ENCODE results near the gene KCNQ1.
A peak's percentile ranks its signal among the peaks of the same experiment; 100 is the strongest.

The KCNQ1 gene

DNA sequence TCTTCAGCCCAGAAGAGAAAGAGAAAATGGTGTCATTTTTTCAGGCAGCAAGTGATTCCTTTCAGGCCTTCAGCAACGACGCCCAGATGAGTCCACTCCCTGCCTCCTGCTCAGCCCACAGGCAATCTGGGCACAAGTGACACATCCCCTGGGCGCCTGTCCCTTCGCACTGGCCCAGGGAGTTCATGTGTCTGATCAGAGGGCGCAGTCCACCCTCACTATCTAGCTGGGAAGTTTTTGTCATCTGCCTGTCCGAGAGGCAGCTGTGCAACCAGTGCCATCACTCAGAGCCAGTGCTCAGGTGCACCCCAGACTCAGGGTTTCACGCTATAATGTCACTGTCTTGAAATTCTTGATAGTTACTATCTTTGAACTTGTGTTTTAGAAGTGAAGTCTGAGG lies 256.4 kb downstream of the KCNQ1 start:
- H3K27me3 ChIP-seq (ENCODE audit: insufficient read depth, low read length) = no peaks in the 10 kb centered on the region
- H3K4me2 ChIP-seq (ENCODE audit: low read length) = peak overlapping the region; percentile 80
- peaks cover 62% of the 10 kb centered on the region for H3K4me1 ChIP-seq (ENCODE audit: insufficient read depth, low read length, severe bottlenecking)
- no peak for TF ChIP-seq CTCF (IDR thresholded peaks at IDR 0.05; ENCODE audit: low read length)
- TF ChIP-seq EZH2 (IDR thresholded peaks at IDR 0.05; ENCODE audit: borderline replicate concordance, low read length) = no peak
- peak overlapping the region; percentile 74 for H3K27ac ChIP-seq (ENCODE audit: low read depth, low read length, poor library complexity, severe bottlenecking)
- H3K36me3 ChIP-seq (ENCODE audit: insufficient read depth, low read length) = no peaks in the 10 kb centered on the region; the same call in 1 of the 2 replicates
- H3K9ac ChIP-seq (ENCODE audit: low read length) = peak overlapping the region; percentile 97
- peak overlapping the region; percentile 85 for H3K4me3 ChIP-seq (ENCODE audit: low read depth, low read length, poor library complexity, severe bottlenecking)
- no peaks in the 10 kb centered on the region for H3K9me2 ChIP-seq (ENCODE audit: low read depth, low read length)
- H3K9me3 ChIP-seq (ENCODE audit: low read length) = no peaks in the 10 kb centered on the region
- H3K79me2 ChIP-seq (ENCODE audit: insufficient read depth, low read length) = peaks cover 21% of the 10 kb centered on the region
- no peaks in the 10 kb centered on the region for H4K20me1 ChIP-seq (ENCODE audit: insufficient read depth, low read length)
- H2AFZ ChIP-seq (ENCODE audit: low read length) = no peak overlapping the region
- no peaks in the 10 kb centered on the region for H3F3A ChIP-seq (ENCODE audit: insufficient read depth, low read length)

GRCh38 chr11:2701898-2702434 lies 257.2 kb downstream of the KCNQ1 start:
- no peak overlapping the region for H3K4me3 ChIP-seq (ENCODE audit: low read depth, low read length, poor library complexity, severe bottlenecking)
- peaks cover 15% of the 10 kb centered on the region for H3K79me2 ChIP-seq (ENCODE audit: insufficient read depth, low read length)
- no peaks in the 10 kb centered on the region for H3K27me3 ChIP-seq (ENCODE audit: insufficient read depth, low read length)
- TF ChIP-seq EZH2 (IDR thresholded peaks at IDR 0.05; ENCODE audit: borderline replicate concordance, low read length) = no peak
- TF ChIP-seq CTCF (IDR thresholded peaks at IDR 0.05; ENCODE audit: low read length) = no peak
- no peak overlapping the region for H3K4me2 ChIP-seq (ENCODE audit: low read length)
- no peaks in the 10 kb centered on the region; the same call in 1 of the 2 replicates for H3K36me3 ChIP-seq (ENCODE audit: insufficient read depth, low read length)
- peaks cover 54% of the 10 kb centered on the region for H3K4me1 ChIP-seq (ENCODE audit: insufficient read depth, low read length, severe bottlenecking)
- H3K9me2 ChIP-seq (ENCODE audit: low read depth, low read length) = no peaks in the 10 kb centered on the region
- no peaks in the 10 kb centered on the region for H3F3A ChIP-seq (ENCODE audit: insufficient read depth, low read length)
- no peaks in the 10 kb centered on the region for H3K9me3 ChIP-seq (ENCODE audit: low read length)
- no peak overlapping the region for H2AFZ ChIP-seq (ENCODE audit: low read length)
- peak overlapping the region; percentile 74 for H3K27ac ChIP-seq (ENCODE audit: low read depth, low read length, poor library complexity, severe bottlenecking)
- no peak overlapping the region for H3K9ac ChIP-seq (ENCODE audit: low read length)
- H4K20me1 ChIP-seq (ENCODE audit: insufficient read depth, low read length) = no peaks in the 10 kb centered on the region

DNA sequence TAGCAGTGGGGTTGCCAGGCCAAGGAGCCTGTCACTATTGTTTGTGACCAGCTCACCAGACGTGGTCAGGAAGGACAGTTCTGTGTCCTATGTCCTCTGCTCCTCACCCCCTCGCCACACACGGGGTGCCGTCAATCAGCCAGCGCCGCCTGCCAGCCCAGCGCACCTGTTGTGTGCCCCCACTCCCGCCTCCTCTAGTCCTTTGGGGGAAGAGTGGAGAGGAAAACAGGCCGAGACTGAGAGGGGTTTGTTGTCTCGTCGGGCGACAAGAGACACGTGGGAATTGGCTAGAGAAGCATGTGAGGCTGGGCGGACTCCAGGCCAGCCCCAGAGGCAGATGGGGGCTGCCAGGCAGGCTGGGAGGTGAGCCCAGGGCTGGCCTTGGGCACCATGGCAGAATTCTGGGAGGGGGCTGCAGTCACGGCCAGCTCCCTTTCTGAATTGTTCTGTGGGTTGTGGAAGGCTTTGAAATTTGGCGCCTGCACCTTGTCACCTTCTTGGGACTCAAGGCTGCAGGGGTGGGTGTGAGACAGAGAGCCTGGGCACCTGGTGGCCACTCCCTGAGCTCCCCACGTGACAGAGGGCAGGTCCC lies 258.1 kb downstream of the KCNQ1 start:
- H3K27ac ChIP-seq (ENCODE audit: low read depth, low read length, poor library complexity, severe bottlenecking) = peak overlapping the region; percentile 42
- no peak overlapping the region for H3K9ac ChIP-seq (ENCODE audit: low read length)
- peaks cover 9% of the 10 kb centered on the region for H3K79me2 ChIP-seq (ENCODE audit: insufficient read depth, low read length)
- no peak overlapping the region for H3K4me3 ChIP-seq (ENCODE audit: low read depth, low read length, poor library complexity, severe bottlenecking)
- TF ChIP-seq EZH2 (IDR thresholded peaks at IDR 0.05; ENCODE audit: borderline replicate concordance, low read length) = no peak
- TF ChIP-seq CTCF (IDR thresholded peaks at IDR 0.05; ENCODE audit: low read length) = no peak
- H4K20me1 ChIP-seq (ENCODE audit: insufficient read depth, low read length) = no peaks in the 10 kb centered on the region
- H3K9me2 ChIP-seq (ENCODE audit: low read depth, low read length) = no peaks in the 10 kb centered on the region
- peaks cover 45% of the 10 kb centered on the region for H3K4me1 ChIP-seq (ENCODE audit: insufficient read depth, low read length, severe bottlenecking)
- H3K27me3 ChIP-seq (ENCODE audit: insufficient read depth, low read length) = no peaks in the 10 kb centered on the region
- no peaks in the 10 kb centered on the region; the same call in 1 of the 2 replicates for H3K36me3 ChIP-seq (ENCODE audit: insufficient read depth, low read length)
- no peaks in the 10 kb centered on the region for H3F3A ChIP-seq (ENCODE audit: insufficient read depth, low read length)
- no peaks in the 10 kb centered on the region for H3K9me3 ChIP-seq (ENCODE audit: low read length)
- H2AFZ ChIP-seq (ENCODE audit: low read length) = no peak overlapping the region
- H3K4me2 ChIP-seq (ENCODE audit: low read length) = peak overlapping the region; percentile 29; the same call in 1 of the 2 replicates
